ENCODE results near the gene PRICKLE2. TPM values are rescaled to one million over a fixed set of nuclear protein-coding genes. Genes with fewer than 3 reads are reported as not detected.

PRICKLE2 gene
- total and polyA plus RNA-seq, 10 donors = 0.27 to 11.4 (median 5.4) TPM

DNA sequence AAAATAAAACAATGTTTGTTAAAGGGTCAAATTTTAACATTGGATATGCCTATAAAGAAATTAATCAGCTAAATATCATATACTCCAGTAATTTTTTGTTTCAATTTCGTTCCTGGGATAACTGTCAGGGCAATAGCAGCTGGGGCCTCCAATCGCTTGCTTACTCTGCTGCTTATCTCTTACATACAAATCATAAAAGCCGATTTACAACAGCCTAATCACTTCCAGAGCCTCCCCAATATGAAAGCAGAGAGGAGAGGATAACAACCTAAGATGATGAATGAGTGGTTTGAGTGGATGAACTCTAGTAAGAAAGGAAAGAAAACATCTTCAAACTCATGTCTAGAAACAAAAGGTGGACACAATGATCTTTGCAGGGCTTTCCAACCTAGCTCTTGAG, 121.3 kb downstream of the PRICKLE2 start:
- DNase-seq = no peak
- Histone ChIP-seq H3K4me1 (no peaks in the 10 kb centered on the region), H3K36me3 (peaks cover 0 to 6% (median 2%) of the 10 kb centered on the region in 6 donors), H3K4me3 (no peak overlapping the region), H3K27ac (no peak overlapping the region), H3K9me3 (no peaks in the 10 kb centered on the region), H3K27me3 (replicated peaks in 1 of 7) (no peaks in the 10 kb centered on the region)
- TF ChIP-seq, protein P1, sequence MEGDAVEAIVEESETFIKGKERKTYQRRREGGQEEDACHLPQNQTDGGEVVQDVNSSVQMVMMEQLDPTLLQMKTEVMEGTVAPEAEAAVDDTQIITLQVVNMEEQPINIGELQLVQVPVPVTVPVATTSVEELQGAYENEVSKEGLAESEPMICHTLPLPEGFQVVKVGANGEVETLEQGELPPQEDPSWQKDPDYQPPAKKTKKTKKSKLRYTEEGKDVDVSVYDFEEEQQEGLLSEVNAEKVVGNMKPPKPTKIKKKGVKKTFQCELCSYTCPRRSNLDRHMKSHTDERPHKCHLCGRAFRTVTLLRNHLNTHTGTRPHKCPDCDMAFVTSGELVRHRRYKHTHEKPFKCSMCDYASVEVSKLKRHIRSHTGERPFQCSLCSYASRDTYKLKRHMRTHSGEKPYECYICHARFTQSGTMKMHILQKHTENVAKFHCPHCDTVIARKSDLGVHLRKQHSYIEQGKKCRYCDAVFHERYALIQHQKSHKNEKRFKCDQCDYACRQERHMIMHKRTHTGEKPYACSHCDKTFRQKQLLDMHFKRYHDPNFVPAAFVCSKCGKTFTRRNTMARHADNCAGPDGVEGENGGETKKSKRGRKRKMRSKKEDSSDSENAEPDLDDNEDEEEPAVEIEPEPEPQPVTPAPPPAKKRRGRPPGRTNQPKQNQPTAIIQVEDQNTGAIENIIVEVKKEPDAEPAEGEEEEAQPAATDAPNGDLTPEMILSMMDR (IDR thresholded peaks at IDR 0.05 in 8 of 11, conservative IDR thresholded peaks at IDR 0.05 in 3 of 11) = no peak
- TF ChIP-seq POLR2AphosphoS5 (IDR thresholded peaks at IDR 0.05) (no peak), POLR2A (IDR thresholded peaks at IDR 0.05) (no peak)
- 77 to 89% (median 82%) methylated on average over 3 of the region's 3 CpGs for WGBS, 5 donors
- intact Hi-C loops (cut with DNase I; ENCODE audit: low total_unique reads) = no loop called here

DNA sequence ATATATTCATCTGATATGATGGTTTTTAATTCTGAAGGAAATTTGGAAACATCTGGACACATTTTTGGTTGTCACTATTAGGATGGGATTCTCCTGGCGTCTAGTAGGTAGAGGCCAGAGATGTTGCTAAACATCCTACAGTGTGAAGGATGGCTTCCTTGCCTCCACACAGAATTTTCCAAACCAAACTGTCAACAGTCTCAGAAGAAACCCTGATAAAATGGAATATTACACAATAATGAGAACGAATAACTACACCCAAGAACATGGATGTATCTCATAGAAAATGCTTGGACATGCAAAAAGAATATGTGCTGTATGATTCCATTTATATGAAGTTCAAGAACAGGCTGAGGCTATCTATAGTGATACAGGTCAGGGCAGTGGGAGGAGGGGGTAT, 122.1 kb downstream of the PRICKLE2 start:
- H3K27me3 ChIP-seq (replicated peaks in 1 of 7) = no peaks in the 10 kb centered on the region
- no peak for DNase-seq
- TF ChIP-seq POLR2A (IDR thresholded peaks at IDR 0.05) (no peak), POLR2AphosphoS5 (IDR thresholded peaks at IDR 0.05) (no peak)
- TF ChIP-seq, protein P1 (IDR thresholded peaks at IDR 0.05 in 8 of 11, conservative IDR thresholded peaks at IDR 0.05 in 3 of 11) = no peak
- no peaks in the 10 kb centered on the region for H3K4me1 ChIP-seq
- 89 to 92% (median 91%) methylated on average over 2 of the region's 2 CpGs for WGBS, 5 donors
- no peak overlapping the region for H3K27ac ChIP-seq
- no peak overlapping the region for H3K4me3 ChIP-seq
- H3K9me3 ChIP-seq = no peaks in the 10 kb centered on the region
- peaks cover 0 to 7% (median 2%) of the 10 kb centered on the region in 6 donors for H3K36me3 ChIP-seq
- intact Hi-C loops (cut with DNase I; ENCODE audit: low total_unique reads) = no loop called here

DNA sequence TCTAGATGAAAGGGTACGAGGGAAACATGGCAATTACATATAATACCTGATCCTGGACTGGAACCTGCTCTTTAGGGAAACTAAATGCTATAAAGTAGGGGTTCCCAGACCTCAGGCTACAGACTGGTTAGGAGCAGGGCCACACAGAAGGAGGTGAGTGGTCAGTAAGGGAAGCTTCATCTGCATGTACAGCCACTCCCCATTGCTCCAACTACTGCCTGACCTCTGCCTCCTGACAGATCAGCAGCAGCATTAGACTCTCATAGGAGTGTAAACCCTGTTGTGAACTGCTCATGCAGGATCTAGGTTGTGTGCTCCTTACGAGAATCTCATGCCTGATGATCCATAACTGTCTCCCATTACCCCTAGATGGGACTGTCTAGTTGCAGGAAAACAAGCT, 123.1 kb downstream of the PRICKLE2 start:
- Histone ChIP-seq H3K27ac (no peak overlapping the region), H3K27me3 (replicated peaks in 1 of 7) (no peaks in the 10 kb centered on the region), H3K4me3 (no peak overlapping the region), H3K4me1 (no peaks in the 10 kb centered on the region), H3K9me3 (no peaks in the 10 kb centered on the region), H3K36me3 (peaks cover 0 to 7% (median 2%) of the 10 kb centered on the region in 6 donors)
- TF ChIP-seq, protein P1 (IDR thresholded peaks at IDR 0.05 in 8 of 11, conservative IDR thresholded peaks at IDR 0.05 in 3 of 11) = no peak
- TF ChIP-seq POLR2AphosphoS5 (IDR thresholded peaks at IDR 0.05) = no peak
- TF ChIP-seq POLR2A (IDR thresholded peaks at IDR 0.05) = no peak
- intact Hi-C loops (cut with DNase I; ENCODE audit: low total_unique reads) = no loop called here
- WGBS, 5 donors = 76 to 85% (median 80%) methylated on average over 2 of the region's 2 CpGs
- no peak for DNase-seq

DNA sequence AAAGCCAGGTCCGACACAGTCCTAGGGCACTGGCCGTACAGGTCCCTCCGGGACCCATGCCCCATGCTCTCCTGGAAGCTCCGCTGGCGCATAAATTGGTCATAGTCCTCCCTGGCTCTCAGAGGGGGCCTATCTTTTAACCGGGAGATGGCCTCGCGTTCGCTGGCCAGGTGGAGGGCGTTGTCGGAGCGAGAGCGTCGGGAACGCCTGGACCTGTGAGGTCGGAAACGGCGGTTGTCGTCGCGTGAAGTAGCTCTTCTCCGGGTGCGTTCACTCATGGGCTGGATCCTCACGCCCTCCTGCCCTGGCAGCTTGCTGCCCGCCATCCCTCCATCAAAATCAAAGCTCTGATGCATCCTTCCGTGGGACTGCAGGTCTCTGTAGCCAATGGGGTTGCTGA, 126.0 kb downstream of the PRICKLE2 start:
- intact Hi-C loops (cut with DNase I; ENCODE audit: low total_unique reads) = no loop called here
- Histone ChIP-seq H3K27ac (no peak overlapping the region), H3K4me1 (no peaks in the 10 kb centered on the region), H3K4me3 (no peak overlapping the region), H3K27me3 (replicated peaks in 1 of 7) (no peaks in the 10 kb centered on the region), H3K9me3 (no peaks in the 10 kb centered on the region), H3K36me3 (peaks cover 0 to 7% (median 2%) of the 10 kb centered on the region in 6 donors)
- TF ChIP-seq, protein P1 (IDR thresholded peaks at IDR 0.05 in 8 of 11, conservative IDR thresholded peaks at IDR 0.05 in 3 of 11) = no peak
- TF ChIP-seq POLR2A (IDR thresholded peaks at IDR 0.05) = no peak
- TF ChIP-seq POLR2AphosphoS5 (IDR thresholded peaks at IDR 0.05) = no peak
- DNase-seq = no peak
- 95 to 97% (median 96%) methylated on average over 26 of the region's 26 CpGs for WGBS, 5 donors

Data from spleen (tissue), 11 donors.